Activated T-cell treated with anti-CD3 and anti-CD28 coated beads, Interleukin-2, amount 50 U/mL, for 48 hours (primary cell): Measurements from ENCODE around the gene ECE1.

Source experiments
- DNase-seq, 2 experiments: peaks; one replicate each; pipeline ENCODE4 v3.0.0-alpha.2; 2020

Gene ECE1

GRCh38 chr1:21307663-21308305 lies 17.5 kb upstream of the ECE1 start:
- peak in 1 of 2 experiments; percentile 45 for DNase-seq

- DNase-seq = no peak
Measured at GRCh38 chr1:21307210-21307609, 16.9 kb upstream of the ECE1 start.

GRCh38 chr1:21305900-21306189 lies 15.6 kb upstream of the ECE1 start:
- DNase-seq = no peak

GRCh38 chr1:21305155-21305899 lies 15.1 kb upstream of the ECE1 start:
- DNase-seq = no peak

DNA sequence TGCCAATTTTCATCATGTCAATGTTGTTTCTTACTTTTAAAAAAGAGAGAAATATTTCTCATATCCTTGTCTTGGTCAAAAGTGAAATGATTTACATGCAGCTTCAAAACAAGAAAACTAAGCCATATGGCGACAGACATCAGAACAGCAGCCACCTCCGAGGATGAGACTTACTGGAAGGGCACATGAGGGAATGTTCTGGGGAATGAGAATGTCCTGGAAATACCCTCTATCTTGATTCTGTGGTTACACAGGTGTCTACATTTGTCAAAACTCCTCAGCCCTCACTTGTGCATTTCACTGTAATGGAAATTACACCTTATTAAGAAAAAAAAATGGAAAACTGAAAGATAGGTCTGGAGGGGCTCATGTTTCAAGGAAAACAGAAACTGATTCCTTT lies 14.2 kb upstream of the ECE1 start:
- no peak for DNase-seq

DNA sequence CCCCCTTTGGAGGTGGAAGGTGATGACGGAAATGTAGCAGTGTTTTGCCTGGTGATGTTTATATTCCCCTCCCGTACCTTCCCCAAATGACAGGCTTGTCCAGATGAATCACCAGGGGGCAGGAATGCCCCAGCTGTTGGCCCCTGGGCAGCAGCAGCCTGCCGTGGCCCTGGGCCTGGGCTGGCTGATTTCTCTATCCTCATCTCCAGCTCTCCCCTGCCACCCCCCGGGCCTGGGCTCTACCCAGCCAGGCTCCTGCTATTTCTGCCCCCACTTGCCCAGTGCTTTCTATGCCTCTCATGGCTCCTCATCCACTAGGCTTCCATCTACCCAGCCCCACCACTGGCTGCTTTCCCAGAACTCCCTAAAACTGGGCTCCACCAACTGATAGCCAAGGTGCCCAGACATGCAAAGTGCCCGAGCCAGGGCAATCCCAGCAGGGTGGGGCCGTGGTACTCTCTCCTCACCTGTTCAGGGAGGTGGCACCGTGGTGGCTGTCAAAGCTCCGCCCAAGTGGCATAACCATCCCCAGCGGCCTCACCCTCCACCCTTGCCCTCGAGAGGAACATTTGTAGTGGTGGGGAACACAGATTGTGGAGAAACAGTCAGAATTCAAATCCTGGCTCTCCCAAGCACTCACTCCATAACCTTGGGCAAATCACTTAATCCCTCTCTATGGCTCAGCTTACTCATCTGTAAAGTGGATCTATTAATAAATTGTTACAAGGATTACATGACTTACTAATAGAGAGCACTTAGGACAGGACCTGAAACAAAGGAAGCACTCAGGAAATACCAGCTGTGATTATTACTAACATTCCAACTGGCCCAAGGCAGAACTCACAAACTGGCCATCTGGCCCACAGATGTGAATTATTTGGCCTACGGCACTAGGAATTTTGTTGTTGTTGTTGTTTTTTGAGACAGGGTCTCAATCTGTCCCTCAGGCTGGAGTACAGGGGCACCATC lies 12.8 kb upstream of the ECE1 start:
- DNase-seq = no peak

DNA sequence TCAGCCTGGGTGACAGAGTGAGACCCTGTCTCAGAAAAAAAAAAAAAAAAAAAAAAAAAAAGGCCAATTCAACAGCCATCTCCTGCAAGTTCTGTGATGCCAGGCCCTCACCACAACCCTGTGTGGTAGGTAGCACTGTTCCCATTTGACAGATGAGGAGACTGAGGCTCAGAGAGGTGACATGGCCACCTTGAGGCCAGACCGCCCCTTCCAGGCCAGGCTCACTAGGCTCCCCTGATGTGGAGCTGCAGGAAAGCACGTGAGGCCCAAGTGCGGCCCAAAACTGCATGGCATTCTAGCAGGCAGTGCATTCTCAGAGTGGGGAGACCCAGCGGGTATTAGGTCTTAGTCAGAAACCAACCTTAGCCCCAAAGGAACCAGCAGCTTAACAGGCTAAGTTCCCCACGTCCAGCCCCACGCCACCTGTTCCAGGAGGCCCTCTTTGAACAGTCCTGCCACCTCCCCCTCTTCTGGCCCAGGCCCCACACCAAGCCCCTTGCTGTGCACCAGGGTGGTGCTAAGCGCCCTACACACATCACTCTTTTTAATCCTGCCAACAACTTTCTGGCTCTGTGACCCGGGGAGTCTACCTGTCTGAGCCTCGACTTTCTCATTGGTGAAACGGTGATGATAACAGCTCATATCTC lies 11.7 kb upstream of the ECE1 start:
- DNase-seq = no peak

- no peak for DNase-seq
Measured at GRCh38 chr1:21300774-21301173, 10.5 kb upstream of the ECE1 start.

- no peak for DNase-seq
Measured at GRCh38 chr1:21299780-21300395, 9.6 kb upstream of the ECE1 start.

DNA sequence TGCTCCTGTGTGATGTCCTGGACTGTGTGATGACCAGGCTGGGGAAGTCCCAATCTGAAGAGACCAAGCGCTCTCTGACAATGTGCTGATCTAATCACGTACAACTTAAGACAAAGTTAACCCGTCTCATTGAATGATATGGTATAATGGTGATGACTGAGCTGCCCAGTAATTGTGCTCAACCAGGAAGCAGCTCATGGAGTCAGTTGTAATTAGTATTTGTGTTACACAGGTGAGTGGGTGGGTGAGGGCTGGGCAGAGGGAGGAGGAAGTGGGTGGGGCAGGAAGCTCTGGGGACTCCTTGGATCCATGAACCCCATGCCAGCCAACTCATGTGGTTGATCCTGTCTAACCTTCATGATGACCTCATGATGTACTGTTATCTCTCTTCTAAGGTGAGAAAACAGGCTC lies 8.7 kb upstream of the ECE1 start:
- peak in 1 of 2 experiments; percentile 49 for DNase-seq

GRCh38 chr1:21297975-21298374 lies 7.7 kb upstream of the ECE1 start:
- no peak for DNase-seq

DNA sequence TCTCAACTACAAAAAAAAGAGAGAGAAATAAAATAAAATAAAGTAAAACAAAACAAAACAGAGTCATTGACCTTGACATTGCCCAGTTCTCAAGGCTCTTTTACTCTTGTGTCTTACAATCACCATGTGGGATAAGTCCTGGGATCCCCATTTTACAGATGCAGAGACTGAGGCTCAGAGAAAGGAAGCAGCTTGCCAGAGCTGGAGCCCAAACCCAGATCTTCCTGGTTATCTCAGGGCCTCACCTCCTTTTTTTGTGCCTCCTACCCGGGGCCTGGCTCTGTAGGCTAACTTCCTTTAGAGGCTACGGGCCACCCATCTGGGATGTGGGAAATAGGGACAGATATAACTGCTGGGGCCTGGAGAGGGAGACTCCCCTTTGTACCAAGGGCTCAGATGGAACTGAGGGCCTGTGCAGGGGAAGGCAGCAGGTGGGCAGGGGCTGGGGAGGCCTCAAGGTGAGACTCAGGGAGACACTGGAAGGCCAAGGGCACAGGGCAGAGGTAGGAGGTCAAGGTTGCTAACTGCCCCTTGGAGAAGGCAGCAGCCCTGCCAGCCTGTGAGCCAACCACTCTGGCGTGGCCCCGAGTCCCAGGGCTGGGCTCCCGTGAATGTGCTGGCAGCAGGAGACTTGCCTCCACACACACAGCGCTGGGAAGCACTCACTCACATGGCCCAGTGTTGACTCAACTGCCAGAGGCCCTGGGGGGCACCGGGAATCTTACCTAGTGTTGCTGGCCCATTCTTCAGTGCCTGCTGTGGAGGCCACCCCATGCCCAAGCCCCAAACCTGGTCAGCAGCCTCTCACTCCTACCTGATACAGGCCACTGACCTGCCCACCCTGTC lies 6.5 kb upstream of the ECE1 start:
- peak in 1 of 2 experiments; percentile 28 for DNase-seq

GRCh38 chr1:21295545-21295944 lies 5.3 kb upstream of the ECE1 start:
- DNase-seq = no peak

- peak; percentile 61 to 72 for DNase-seq
Measured at GRCh38 chr1:21295002-21295401, 4.7 kb upstream of the ECE1 start.

- peak; percentile 89 to 90 for DNase-seq
Measured at GRCh38 chr1:21294266-21294989, 4.2 kb upstream of the ECE1 start.

GRCh38 chr1:21293537-21294265 lies 3.4 kb upstream of the ECE1 start:
- peak; percentile 88 to 91 for DNase-seq

GRCh38 chr1:21292984-21293536 lies 2.8 kb upstream of the ECE1 start:
- DNase-seq = peak; percentile 79 to 80

DNA sequence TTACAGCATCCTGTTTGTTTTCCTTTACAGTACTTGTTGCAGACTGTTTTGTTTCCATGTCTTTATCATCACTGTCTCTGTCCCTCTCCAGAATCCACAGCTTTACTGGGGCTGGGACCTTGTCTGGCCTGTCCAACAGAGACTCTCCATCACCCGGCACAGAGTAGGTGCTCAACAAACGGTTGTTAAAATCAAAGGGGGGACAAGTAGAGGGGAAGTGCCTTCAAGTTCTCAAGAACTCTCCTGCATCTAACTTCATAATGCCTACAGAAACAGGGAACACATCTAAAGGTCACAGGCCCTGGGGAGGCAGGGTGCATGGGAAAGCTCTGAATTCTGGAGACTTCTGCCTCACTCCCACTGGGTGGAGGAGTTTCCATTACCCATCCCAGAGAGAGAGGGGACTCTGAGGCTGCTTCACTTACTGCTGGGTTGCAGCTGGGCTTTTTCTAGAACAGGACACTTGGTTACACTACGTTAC lies 2.3 kb upstream of the ECE1 start:
- DNase-seq = no peak

GRCh38 chr1:21291964-21292363 lies 1.7 kb upstream of the ECE1 start:
- DNase-seq = no peak

- no peak for DNase-seq
Measured at GRCh38 chr1:21291184-21291583, 921 bp upstream of the ECE1 start.
